ENCODE measurements around the gene MCU. TPM values are rescaled to one million over a fixed set of nuclear protein-coding genes. Genes with fewer than 3 reads are reported as not detected.

Gene MCU
- polyA plus RNA-seq, 1 donor (not counting 4 experiments of a cell fraction or from before 2014, with no cell fraction given), result 103 TPM

DNA sequence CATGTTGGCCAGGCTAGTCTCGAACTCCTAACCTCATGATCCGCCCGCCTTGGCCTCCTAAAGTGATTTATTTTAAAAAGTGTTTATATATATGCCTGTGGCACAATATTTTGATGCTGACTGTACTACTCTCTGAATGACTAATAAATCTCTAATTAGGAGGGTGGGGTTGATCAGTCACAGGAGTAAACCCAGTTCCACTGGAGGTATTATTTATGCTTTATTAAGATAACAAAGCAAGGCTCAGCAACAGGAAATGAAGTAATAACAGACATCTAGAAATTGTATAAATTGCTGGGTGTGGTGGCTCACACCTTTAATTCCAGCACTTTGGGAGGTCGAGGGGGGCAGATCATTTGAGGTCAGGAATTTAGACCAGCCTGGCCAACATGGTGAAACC is 26.0 kb upstream of the MCU start:
- peak overlapping the region; percentile 58 for H3K27ac ChIP-seq (ENCODE audit: control insufficient read depth, insufficient read depth, low read length)
- FAIRE-seq (peak; percentile 29), DNase-seq (ENCODE audit: low read depth, low spot score) (peak; percentile 55)
- no peak for TF ChIP-seq EZH2 (IDR thresholded peaks at IDR 0.05; ENCODE audit: low read length)
- TF ChIP-seq, protein P1, sequence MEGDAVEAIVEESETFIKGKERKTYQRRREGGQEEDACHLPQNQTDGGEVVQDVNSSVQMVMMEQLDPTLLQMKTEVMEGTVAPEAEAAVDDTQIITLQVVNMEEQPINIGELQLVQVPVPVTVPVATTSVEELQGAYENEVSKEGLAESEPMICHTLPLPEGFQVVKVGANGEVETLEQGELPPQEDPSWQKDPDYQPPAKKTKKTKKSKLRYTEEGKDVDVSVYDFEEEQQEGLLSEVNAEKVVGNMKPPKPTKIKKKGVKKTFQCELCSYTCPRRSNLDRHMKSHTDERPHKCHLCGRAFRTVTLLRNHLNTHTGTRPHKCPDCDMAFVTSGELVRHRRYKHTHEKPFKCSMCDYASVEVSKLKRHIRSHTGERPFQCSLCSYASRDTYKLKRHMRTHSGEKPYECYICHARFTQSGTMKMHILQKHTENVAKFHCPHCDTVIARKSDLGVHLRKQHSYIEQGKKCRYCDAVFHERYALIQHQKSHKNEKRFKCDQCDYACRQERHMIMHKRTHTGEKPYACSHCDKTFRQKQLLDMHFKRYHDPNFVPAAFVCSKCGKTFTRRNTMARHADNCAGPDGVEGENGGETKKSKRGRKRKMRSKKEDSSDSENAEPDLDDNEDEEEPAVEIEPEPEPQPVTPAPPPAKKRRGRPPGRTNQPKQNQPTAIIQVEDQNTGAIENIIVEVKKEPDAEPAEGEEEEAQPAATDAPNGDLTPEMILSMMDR (optimal IDR thresholded peaks at IDR 0.05 in 1 of 3, IDR thresholded peaks at IDR 0.05 in 1 of 3, conservative IDR thresholded peaks at IDR 0.05 in 1 of 3; ENCODE audit: extremely low read depth in 1 of 3, insufficient read depth in 2 of 3, low read length in 3 of 3), result no peak
- no peaks in the 10 kb centered on the region for H3K36me3 ChIP-seq (ENCODE audit: control insufficient read depth in 2 of 2, extremely low read depth in 1 of 2, insufficient read depth in 2 of 2, low read length in 2 of 2)
- dilution Hi-C loops (cut with MboI; ENCODE audit: extremely low pct_ligation_motif_present, low sequenced_read_pairs), result no loop called here
- no peaks in the 10 kb centered on the region for H3K27me3 ChIP-seq (ENCODE audit: control insufficient read depth, extremely low read depth, insufficient read depth, low read length)
- no peaks in the 10 kb centered on the region for H3K9me3 ChIP-seq (ENCODE audit: control insufficient read depth, low read depth, low read length)
- no peak overlapping the region for H3K9ac ChIP-seq (ENCODE audit: control insufficient read depth, extremely low read depth, insufficient read depth, low read length)
- H3K4me1 ChIP-seq (ENCODE audit: control insufficient read depth, extremely low read depth, insufficient read depth, low read length), result peaks cover 9% of the 10 kb centered on the region
- H2AFZ ChIP-seq (ENCODE audit: control insufficient read depth, low read length), result no peak overlapping the region
- H4K20me1 ChIP-seq (ENCODE audit: control insufficient read depth, extremely low read depth, insufficient read depth, low read length), result no peaks in the 10 kb centered on the region
- H3K4me3 ChIP-seq (ENCODE audit: control insufficient read depth in 2 of 3, extremely low read depth in 1 of 3, insufficient read depth in 2 of 3, low read depth in 1 of 3, low read length in 3 of 3), result no peak overlapping the region
- no peak overlapping the region for H3K4me2 ChIP-seq (ENCODE audit: control insufficient read depth, extremely low read depth, insufficient read depth, low read depth, low read length)
- no peaks in the 10 kb centered on the region for H3K9me1 ChIP-seq (ENCODE audit: control insufficient read depth, extremely low read depth, insufficient read depth, low read length)
- no peaks in the 10 kb centered on the region for H3K79me2 ChIP-seq (ENCODE audit: control insufficient read depth, insufficient read depth, low read length)

DNA sequence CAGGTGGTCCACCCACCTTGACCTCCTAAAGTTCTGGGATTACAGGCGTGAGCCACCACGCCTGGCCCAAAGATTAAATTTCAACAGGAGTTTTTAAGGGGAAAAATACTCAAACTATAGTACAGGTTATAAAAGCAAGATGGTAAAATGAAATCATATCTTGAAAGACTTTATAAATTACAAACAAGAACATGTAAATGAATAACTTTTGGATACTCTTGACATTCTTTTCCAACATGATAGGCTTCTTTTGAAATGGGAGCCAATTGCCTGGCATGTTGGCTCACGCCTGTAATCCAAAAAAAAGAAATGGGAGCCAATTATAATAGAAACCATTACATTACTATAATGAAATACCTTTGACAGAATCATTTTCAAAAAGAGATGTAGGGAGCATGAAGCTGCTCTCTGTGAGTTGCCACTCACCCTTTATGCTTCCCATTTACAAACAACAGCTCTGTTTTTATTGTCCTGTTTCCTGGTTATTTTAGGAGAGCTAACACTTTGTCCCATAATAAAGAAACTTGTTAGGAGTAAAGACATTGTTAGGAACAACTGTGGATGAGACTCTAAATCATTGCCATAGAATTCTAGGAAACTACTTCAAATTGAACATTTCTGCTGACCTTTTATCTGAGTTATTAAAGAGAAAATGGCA is 24.6 kb upstream of the MCU start:
- H3K27me3 ChIP-seq (ENCODE audit: control insufficient read depth, extremely low read depth, insufficient read depth, low read length), result no peaks in the 10 kb centered on the region
- H3K79me2 ChIP-seq (ENCODE audit: control insufficient read depth, insufficient read depth, low read length), result no peaks in the 10 kb centered on the region
- no peak overlapping the region for H3K9ac ChIP-seq (ENCODE audit: control insufficient read depth, extremely low read depth, insufficient read depth, low read length)
- H3K9me1 ChIP-seq (ENCODE audit: control insufficient read depth, extremely low read depth, insufficient read depth, low read length), result no peaks in the 10 kb centered on the region
- FAIRE-seq (no peak), DNase-seq (ENCODE audit: low read depth, low spot score) (no peak)
- no peak overlapping the region for H3K27ac ChIP-seq (ENCODE audit: control insufficient read depth, insufficient read depth, low read length)
- no peak overlapping the region for H3K4me2 ChIP-seq (ENCODE audit: control insufficient read depth, extremely low read depth, insufficient read depth, low read depth, low read length)
- no peak overlapping the region for H3K4me3 ChIP-seq (ENCODE audit: control insufficient read depth in 2 of 3, extremely low read depth in 1 of 3, insufficient read depth in 2 of 3, low read depth in 1 of 3, low read length in 3 of 3)
- no peaks in the 10 kb centered on the region for H4K20me1 ChIP-seq (ENCODE audit: control insufficient read depth, extremely low read depth, insufficient read depth, low read length)
- peaks cover 9% of the 10 kb centered on the region for H3K4me1 ChIP-seq (ENCODE audit: control insufficient read depth, extremely low read depth, insufficient read depth, low read length)
- dilution Hi-C loops (cut with MboI; ENCODE audit: extremely low pct_ligation_motif_present, low sequenced_read_pairs), result no loop called here
- TF ChIP-seq, protein P1 (optimal IDR thresholded peaks at IDR 0.05 in 1 of 3, IDR thresholded peaks at IDR 0.05 in 1 of 3, conservative IDR thresholded peaks at IDR 0.05 in 1 of 3; ENCODE audit: extremely low read depth in 1 of 3, insufficient read depth in 2 of 3, low read length in 3 of 3), result no peak
- no peak for TF ChIP-seq EZH2 (IDR thresholded peaks at IDR 0.05; ENCODE audit: low read length)
- H3K36me3 ChIP-seq (ENCODE audit: control insufficient read depth in 2 of 2, extremely low read depth in 1 of 2, insufficient read depth in 2 of 2, low read length in 2 of 2), result no peaks in the 10 kb centered on the region
- peak overlapping the region; percentile 30 for H2AFZ ChIP-seq (ENCODE audit: control insufficient read depth, low read length)
- H3K9me3 ChIP-seq (ENCODE audit: control insufficient read depth, low read depth, low read length), result no peaks in the 10 kb centered on the region

Measured in keratinocyte (primary cell).